Cardiac muscle cell (in vitro differentiated cells and primary cell): ENCODE data around the gene FAM53B. TPM values are rescaled to one million over a fixed set of nuclear protein-coding genes. Genes with fewer than 3 reads are reported as not detected.

ENCODE experiments used
- DNase-seq, 2 donors: peaks; one replicate each; pipeline versions ENCODE4 v3.0.0 to v3.0.0-alpha.2; 2010 to 2017; ENCODE audit warnings: low read depth in 1 of 2, low spot score in 1 of 2
- H3K27ac ChIP-seq: fragments of 200-600 bp; sonication (generic); 2 replicates; pipeline ENCODE4 v1.5.1; 2016
- H3K27me3 ChIP-seq: fragments of 200-600 bp; sonication (generic); 2 replicates; pipeline ENCODE4 v1.6.0; 2016; ENCODE audit warnings: control low read depth
- H3K36me3 ChIP-seq: fragments of 200-600 bp; sonication (generic); 2 replicates; pipeline ENCODE4 v1.5.1; 2016; ENCODE audit warnings: control low read depth
- H3K4me1 ChIP-seq: fragments of 200-600 bp; sonication (generic); 2 replicates; pipeline ENCODE4 v1.8.1; 2017; ENCODE audit warnings: low read depth, mild to moderate bottlenecking, mixed run types
- H3K4me3 ChIP-seq: fragments of 200-600 bp; sonication (generic); 2 replicates; pipeline ENCODE4 v1.5.1; 2016; ENCODE audit warnings: mild to moderate bottlenecking
- H3K9me3 ChIP-seq: fragments of 200-600 bp; sonication (generic); 2 replicates; pipeline ENCODE4 v1.5.1; 2017; ENCODE audit warnings: low read depth, mild to moderate bottlenecking, control low read depth
- polyA plus RNA-seq: library from polyadenylated mRNA; unstranded; fragments of >200 nt; fragmentation: Nextera tagmentation; extraction: Ambion mirVana; gene quantifications from 2 replicates; pipeline ENCODE4 v1.2.1, GENCODE V29; 2016
- total RNA-seq: library from RNA; depleted of rRNA; stranded (reverse); fragments of >200 nt; gene quantifications from 2 replicates; pipeline ENCODE4 v1.2.3, GENCODE V29; 2016
- TF ChIP-seq, protein P1 (sequence below): IDR thresholded peaks from 2 replicates; pipeline ENCODE4 v1.5.1; 2012; ENCODE audit warnings: low read depth, mild to moderate bottlenecking, low read length

FAM53B gene
- total and polyA plus RNA-seq, 2 experiments from 2014 or later = 10.2 to 34.8 TPM

- H3K9me3 ChIP-seq = no peaks in the 10 kb centered on the region
- H3K27ac ChIP-seq = no peak overlapping the region
- no peak for DNase-seq
- peaks cover 17% of the 10 kb centered on the region for H3K4me1 ChIP-seq
- H3K27me3 ChIP-seq = no peaks in the 10 kb centered on the region
- H3K4me3 ChIP-seq = no peak overlapping the region
- TF ChIP-seq, protein P1, sequence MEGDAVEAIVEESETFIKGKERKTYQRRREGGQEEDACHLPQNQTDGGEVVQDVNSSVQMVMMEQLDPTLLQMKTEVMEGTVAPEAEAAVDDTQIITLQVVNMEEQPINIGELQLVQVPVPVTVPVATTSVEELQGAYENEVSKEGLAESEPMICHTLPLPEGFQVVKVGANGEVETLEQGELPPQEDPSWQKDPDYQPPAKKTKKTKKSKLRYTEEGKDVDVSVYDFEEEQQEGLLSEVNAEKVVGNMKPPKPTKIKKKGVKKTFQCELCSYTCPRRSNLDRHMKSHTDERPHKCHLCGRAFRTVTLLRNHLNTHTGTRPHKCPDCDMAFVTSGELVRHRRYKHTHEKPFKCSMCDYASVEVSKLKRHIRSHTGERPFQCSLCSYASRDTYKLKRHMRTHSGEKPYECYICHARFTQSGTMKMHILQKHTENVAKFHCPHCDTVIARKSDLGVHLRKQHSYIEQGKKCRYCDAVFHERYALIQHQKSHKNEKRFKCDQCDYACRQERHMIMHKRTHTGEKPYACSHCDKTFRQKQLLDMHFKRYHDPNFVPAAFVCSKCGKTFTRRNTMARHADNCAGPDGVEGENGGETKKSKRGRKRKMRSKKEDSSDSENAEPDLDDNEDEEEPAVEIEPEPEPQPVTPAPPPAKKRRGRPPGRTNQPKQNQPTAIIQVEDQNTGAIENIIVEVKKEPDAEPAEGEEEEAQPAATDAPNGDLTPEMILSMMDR = no peak
- no peaks in the 10 kb centered on the region for H3K36me3 ChIP-seq
These were observed 33.0 kb downstream of the FAM53B start for GRCh38 chr10:124711145-124711544.

GRCh38 chr10:124710266-124710881 is 33.8 kb downstream of the FAM53B start:
- no peak overlapping the region for H3K27ac ChIP-seq
- no peak for DNase-seq
- peaks cover 11% of the 10 kb centered on the region for H3K4me1 ChIP-seq
- TF ChIP-seq, protein P1 = no peak
- H3K36me3 ChIP-seq = no peaks in the 10 kb centered on the region
- H3K27me3 ChIP-seq = no peaks in the 10 kb centered on the region
- no peak overlapping the region for H3K4me3 ChIP-seq
- no peaks in the 10 kb centered on the region for H3K9me3 ChIP-seq

DNA sequence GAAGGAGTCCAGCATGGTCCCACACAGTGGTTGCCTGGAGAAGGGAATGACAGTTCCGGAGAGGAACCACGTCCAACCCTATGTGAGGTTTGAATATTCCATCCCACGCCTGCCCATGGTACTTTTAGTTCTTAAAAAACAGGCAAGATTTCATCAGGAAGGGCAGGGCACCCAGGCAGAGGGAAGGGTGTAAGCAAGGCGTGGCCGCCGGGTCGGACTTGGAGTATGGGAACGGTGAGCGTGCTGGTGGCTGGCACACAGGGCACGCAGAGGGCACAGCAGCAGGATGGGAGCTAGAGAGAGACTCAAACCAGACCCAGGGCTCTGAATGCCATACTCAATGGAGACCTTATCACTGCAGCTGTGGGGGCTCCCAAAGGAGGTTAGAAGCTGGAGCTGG is 34.3 kb downstream of the FAM53B start:
- no peak for DNase-seq
- Histone ChIP-seq H3K4me3 (no peak overlapping the region), H3K36me3 (no peaks in the 10 kb centered on the region), H3K9me3 (no peaks in the 10 kb centered on the region), H3K4me1 (peaks cover 11% of the 10 kb centered on the region), H3K27me3 (no peaks in the 10 kb centered on the region), H3K27ac (no peak overlapping the region)
- TF ChIP-seq, protein P1 = no peak

GRCh38 chr10:124708922-124709520 is 35.2 kb downstream of the FAM53B start:
- H3K4me1 ChIP-seq = peaks cover 11% of the 10 kb centered on the region
- no peaks in the 10 kb centered on the region for H3K36me3 ChIP-seq
- peak overlapping the region; percentile 49 for H3K27ac ChIP-seq
- TF ChIP-seq, protein P1 = no peak
- DNase-seq = no peak
- no peaks in the 10 kb centered on the region for H3K27me3 ChIP-seq
- no peak overlapping the region for H3K4me3 ChIP-seq
- H3K9me3 ChIP-seq = no peaks in the 10 kb centered on the region

DNA sequence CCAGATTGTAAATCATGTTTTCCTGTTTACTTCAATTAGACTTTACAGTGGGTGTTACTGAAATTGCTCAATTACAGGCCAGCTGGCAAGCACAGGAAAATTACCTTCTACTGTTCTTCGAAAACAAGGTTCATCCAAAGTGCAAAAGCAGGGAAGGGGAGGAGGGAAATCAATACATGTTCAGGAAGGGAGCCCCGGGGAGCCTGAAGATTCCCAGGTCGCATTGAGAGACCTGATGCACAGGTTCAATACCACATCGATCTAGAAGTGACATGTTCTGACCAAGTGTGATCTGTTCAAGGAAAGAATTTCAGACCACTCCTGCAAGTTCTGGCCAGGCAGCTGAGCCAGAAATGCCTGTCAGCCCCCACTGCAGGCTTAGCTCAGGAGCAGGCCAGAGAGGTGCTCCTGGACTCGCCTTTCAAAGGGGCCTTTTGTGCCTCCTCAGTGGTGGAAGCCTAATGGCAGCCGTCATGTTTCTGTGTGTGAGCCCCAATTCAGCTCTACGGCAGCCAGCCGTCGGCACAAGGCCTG is 35.9 kb downstream of the FAM53B start:
- no peaks in the 10 kb centered on the region for H3K27me3 ChIP-seq
- no peaks in the 10 kb centered on the region for H3K9me3 ChIP-seq
- no peak overlapping the region for H3K4me3 ChIP-seq
- TF ChIP-seq, protein P1 = no peak
- peak overlapping the region; percentile 49 for H3K27ac ChIP-seq
- DNase-seq = peak in 1 of 2 donors; percentile 28
- H3K36me3 ChIP-seq = no peaks in the 10 kb centered on the region
- peaks cover 18% of the 10 kb centered on the region for H3K4me1 ChIP-seq
